GM13976 (cell line): Measurements from ENCODE around the gene ABCC1.
"Not testable (repeated sequence)": the region's sequence is repeated elsewhere in the genome, so short reads cannot be mapped to it uniquely, and the experiment has no call there.

Experiments
- DNase-seq: peaks from one replicate; pipeline ENCODE4 v3.0.0; 2012; ENCODE audit warnings: low spot score
- in situ Hi-C: fragments of 300-500 bp; cut with MboI; formaldehyde crosslinking; loops from one replicate; pipeline ENCODE4 v1.12.0; 2022; ENCODE audit warnings: low sequenced_read_pairs, mixed read lengths, inconsistent platforms; ENCODE audit not compliant: unreplicated experiment
- TF ChIP-seq, protein P1 (sequence below): IDR thresholded peaks from 2 replicates; pipeline ENCODE4 v1.5.1; 2012; ENCODE audit warnings: borderline replicate concordance, mild to moderate bottlenecking; ENCODE audit not compliant: insufficient read depth; ENCODE audit errors: extremely low read depth, missing control alignments, control extremely low read depth

ABCC1 gene

DNA sequence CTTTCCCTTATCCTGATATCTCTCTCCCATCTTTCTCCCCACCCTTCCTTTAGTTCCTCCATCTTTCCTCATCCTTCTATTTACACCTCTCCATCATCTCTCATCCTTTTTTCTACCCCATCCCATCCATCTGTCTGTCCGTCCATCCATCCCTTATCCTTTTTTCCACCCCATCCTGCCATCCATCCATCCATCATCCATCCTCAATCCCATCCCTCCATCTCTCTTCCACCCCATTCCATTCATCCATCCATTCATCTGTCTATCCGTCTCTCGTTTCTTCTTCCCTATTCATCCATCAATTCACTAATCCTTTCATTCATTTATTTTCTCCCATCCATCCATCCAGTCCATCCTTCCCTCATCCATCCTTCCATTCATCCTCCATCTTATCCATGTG, 205.8 kb downstream of the ABCC1 start:
- in situ Hi-C loops: loop anchor here (25.0 kb wide), 2 partner anchors 618 to 757 kb away; no protein-coding TSS in a partner anchor
- TF ChIP-seq, protein P1, sequence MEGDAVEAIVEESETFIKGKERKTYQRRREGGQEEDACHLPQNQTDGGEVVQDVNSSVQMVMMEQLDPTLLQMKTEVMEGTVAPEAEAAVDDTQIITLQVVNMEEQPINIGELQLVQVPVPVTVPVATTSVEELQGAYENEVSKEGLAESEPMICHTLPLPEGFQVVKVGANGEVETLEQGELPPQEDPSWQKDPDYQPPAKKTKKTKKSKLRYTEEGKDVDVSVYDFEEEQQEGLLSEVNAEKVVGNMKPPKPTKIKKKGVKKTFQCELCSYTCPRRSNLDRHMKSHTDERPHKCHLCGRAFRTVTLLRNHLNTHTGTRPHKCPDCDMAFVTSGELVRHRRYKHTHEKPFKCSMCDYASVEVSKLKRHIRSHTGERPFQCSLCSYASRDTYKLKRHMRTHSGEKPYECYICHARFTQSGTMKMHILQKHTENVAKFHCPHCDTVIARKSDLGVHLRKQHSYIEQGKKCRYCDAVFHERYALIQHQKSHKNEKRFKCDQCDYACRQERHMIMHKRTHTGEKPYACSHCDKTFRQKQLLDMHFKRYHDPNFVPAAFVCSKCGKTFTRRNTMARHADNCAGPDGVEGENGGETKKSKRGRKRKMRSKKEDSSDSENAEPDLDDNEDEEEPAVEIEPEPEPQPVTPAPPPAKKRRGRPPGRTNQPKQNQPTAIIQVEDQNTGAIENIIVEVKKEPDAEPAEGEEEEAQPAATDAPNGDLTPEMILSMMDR: no peak
- no peak for DNase-seq

DNA sequence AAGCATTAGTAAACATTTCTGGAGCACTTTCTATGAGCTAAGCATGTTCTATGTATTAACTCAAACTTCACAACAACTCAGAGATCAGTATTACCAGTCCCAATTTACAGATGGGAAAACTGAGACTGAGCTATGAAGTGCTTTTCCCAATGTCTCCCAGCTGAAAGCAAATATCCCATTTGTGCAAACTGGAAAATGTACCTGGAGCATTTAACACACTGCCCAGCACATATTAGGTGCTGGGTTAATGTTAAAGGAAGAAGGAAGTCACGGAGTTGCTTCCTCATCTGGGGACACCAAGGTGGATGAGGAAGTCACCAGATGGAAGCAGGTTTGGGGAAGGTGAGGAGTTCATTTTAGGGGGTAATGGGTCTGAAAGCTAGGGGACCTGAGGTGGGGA, 207.8 kb downstream of the ABCC1 start:
- in situ Hi-C loops: loop anchor here (25.0 kb wide), 2 partner anchors 620 to 755 kb away; no protein-coding TSS in a partner anchor
- TF ChIP-seq, protein P1: no peak

DNA sequence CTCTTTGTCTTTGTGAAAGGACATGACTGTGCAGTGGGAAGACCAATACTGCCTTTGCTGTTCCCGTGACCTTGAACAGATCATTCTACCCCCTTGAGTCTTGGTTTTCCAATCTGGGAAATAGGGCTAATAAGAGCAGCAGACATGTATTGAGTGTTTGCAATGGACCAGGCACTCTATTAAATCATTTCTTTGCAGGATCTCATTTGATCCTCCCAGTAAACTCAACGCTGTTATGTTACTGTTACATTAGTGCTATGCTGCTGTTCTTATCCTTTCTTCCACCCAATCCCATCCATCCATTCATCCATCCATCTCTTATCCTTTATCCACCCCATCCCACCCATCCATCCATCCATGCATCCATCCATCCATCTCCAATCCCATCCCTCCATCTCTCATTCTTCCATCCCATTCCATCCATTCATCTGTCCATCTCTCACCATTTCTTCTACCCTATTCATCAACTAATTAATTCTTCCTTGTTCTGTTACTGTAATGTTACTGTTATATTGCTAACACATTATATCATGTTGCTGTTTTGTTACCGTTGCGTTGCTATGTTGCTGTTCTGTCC, 208.8 kb downstream of the ABCC1 start:
- TF ChIP-seq, protein P1: no peak
- DNase-seq: no peak
- in situ Hi-C loops: loop anchor here (25.0 kb wide), 2 partner anchors 621 to 754 kb away; no protein-coding TSS in a partner anchor

More for the DNA sequence above, 207.8 kb downstream of the ABCC1 start:
- no peak for DNase-seq

DNA sequence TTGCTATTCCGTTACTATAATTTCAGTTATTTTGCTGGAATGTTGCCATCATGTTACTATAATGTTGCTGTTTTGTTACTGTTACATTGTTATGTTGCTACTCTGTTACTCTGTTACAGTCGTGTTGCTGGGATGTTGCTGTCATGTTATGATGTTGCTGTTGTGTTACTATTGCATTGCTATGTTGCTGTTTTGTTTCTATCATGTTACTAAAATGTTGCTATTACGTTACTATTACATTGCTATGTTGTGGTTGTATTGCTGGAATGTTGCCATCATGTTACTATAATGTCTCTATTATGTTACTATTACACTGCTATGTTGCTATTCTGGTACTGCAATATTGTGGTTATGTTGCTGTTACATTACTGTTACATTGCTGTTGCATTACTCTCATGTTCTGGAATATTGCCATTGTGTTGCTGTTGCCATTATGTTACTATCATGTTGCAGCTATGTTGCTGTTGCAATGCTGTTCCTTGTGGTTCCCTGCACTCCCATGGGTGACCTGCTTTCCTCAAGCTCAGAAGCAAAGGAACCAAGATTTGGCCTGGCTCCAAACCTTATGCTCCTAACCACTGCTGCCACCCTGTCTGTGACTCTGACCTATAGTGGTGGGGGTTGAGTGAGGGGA, 209.4 kb downstream of the ABCC1 start:
- TF ChIP-seq, protein P1: no peak
- in situ Hi-C loops: loop anchor here (25.0 kb wide), 2 partner anchors 622 to 753 kb away; no protein-coding TSS in a partner anchor
- no peak for DNase-seq

DNA sequence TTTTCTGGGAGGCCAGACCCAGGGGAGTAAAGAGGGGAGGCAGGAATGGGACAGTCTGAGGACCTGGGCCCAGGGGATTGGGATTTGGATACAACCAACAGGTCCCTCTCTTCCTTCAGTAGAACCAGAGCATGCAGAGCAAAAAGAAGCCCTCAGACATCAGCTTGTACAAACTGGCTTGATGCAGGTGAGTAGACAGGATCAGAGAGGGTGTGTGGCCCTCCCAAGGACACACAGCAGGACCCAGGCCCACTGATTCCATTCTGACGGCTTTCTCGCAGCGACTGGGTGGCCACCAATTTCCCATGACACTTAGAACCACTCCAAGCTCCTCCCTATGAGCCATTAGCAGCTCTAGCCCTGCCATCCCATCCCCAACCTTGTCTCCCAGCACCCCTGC, 210.2 kb downstream of the ABCC1 start:
- TF ChIP-seq, protein P1: no peak
- in situ Hi-C loops: loop anchor here (25.0 kb wide), 2 partner anchors 622 to 753 kb away; no protein-coding TSS in a partner anchor
- no peak for DNase-seq

- in situ Hi-C loops: loop anchor here (25.0 kb wide), 2 partner anchors 624 to 751 kb away; no protein-coding TSS in a partner anchor
- DNase-seq: no peak
- TF ChIP-seq, protein P1: no peak
These were observed 211.9 kb downstream of the ABCC1 start for GRCh38 chr16:16161319-16161718.

DNA sequence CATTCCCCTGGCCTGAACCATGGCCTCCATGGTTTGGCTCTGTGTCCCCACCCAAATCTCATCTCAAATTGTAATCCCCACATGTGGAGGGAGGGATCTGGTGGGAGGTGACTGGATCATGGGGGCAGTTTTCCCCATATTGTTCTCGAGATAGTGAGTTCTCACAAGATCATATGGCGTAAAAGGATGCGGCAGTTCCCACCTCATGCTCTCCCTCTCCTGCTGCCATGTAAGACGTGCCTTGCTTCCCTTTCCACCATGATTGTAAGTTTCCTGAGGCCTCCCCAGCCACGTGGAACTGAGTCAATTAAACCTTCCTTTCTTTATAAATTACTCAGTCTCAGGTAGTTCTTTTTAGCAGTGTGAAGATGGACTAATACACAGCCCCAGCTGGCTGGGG, 212.4 kb downstream of the ABCC1 start:
- DNase-seq: not testable (repeated sequence)
- in situ Hi-C loops: loop anchor here (25.0 kb wide), 2 partner anchors 625 to 750 kb away; no protein-coding TSS in a partner anchor
